Activated T-cell treated with anti-CD3 and anti-CD28 coated beads, Interleukin-2, amount 50 U/mL, for 4 hours (primary cell): Measurements from ENCODE around the gene CTSZ. TPM values are rescaled to one million over a fixed set of nuclear protein-coding genes. Genes with fewer than 3 reads are reported as not detected.

Experiments used
- ATAC-seq, 2 donors: fragments of 200-7000 bp; cut with Tn5 transposase; one replicate each; pipeline ENCODE4 v1.10.0; 2021
- DNase-seq: peaks from one replicate; pipeline ENCODE4 v3.0.0-alpha.2; 2020
- H3K27me3 Mint-ChIP-seq: one replicate; pipeline ENCODE4 v1.8.0; 2021; ENCODE audit warnings: low read depth, mixed read lengths
- H3K36me3 Mint-ChIP-seq: one replicate; pipeline ENCODE4 v1.8.0; 2022; ENCODE audit warnings: mixed read lengths; ENCODE audit not compliant: insufficient read depth
- H3K4me1 Mint-ChIP-seq: one replicate; pipeline ENCODE4 v1.8.0; 2021; ENCODE audit warnings: low read depth, mixed read lengths
- H3K4me3 Mint-ChIP-seq: one replicate; pipeline ENCODE4 v1.8.0; 2021; ENCODE audit warnings: mild to moderate bottlenecking, moderate library complexity, mixed read lengths
- H3K9me3 Mint-ChIP-seq: one replicate; pipeline ENCODE4 v1.8.0; 2021; ENCODE audit warnings: mixed read lengths
- total RNA-seq, 3 donors: library from RNA; stranded (reverse); gene quantifications; one replicate each; pipeline ENCODE4 v1.2.1, GENCODE V29; 2021

Gene CTSZ
- total RNA-seq, 3 donors from 2014 or later = 18.7 to 27.9 (median 20.0) TPM

DNA sequence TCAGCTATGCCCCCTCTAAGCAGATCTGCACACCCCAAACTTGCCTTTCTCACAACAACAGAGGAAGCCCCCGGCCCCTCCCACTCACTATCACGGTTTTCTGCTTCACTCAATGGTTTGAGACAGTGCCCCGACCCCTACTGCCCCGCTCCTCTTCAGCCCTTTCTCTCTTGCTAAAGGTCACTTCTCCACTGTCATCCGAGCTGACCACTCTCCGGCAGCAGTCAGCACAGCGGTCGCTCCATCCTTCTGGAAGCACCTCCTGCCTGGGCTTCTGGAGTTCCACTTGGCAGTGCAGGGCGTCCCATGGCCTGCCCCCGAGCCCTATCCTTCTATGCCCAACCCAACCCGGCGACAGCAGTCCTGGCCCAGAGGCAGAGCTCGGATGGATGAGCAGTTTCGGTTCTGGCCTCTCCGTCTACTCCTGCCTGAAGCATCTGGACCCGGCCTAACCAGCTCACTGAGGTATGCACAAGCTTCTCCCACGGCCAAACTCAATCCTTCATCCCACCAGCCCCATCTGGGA, 4.1 kb downstream of the CTSZ start:
- no peak for DNase-seq
- H3K9me3 Mint-ChIP-seq = no peaks in the 10 kb centered on the region
- H3K36me3 Mint-ChIP-seq = peaks cover 2% of the 10 kb centered on the region
- no peaks in the 10 kb centered on the region for H3K27me3 Mint-ChIP-seq
- no peak overlapping the region for H3K4me3 Mint-ChIP-seq
- ATAC-seq = no peak
- peaks cover 40% of the 10 kb centered on the region for H3K4me1 Mint-ChIP-seq

DNA sequence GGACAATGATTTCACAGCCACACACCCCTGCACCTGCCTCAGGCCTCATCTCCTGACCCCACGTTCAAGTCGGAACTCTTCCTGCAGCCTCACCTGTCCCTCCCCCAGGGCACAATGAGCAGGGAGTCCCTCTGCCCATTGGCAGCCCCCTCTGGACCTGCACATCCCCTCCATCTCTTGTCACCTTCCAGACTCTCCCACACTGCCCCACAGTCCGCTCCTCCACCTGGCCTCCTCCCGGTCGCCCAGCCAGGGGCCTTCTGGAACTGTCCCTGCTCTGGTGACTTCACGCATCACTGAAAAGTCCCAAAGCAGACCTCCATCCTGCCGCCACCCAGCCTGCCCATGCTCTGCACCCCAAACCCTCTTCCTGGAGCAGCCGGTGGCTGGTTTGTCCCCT, 4.7 kb downstream of the CTSZ start:
- DNase-seq = no peak
- Mint-ChIP-seq H3K4me3 (no peak overlapping the region), H3K9me3 (no peaks in the 10 kb centered on the region), H3K4me1 (peaks cover 40% of the 10 kb centered on the region), H3K36me3 (peaks cover 6% of the 10 kb centered on the region), H3K27me3 (no peaks in the 10 kb centered on the region)
- no peak for ATAC-seq

DNA sequence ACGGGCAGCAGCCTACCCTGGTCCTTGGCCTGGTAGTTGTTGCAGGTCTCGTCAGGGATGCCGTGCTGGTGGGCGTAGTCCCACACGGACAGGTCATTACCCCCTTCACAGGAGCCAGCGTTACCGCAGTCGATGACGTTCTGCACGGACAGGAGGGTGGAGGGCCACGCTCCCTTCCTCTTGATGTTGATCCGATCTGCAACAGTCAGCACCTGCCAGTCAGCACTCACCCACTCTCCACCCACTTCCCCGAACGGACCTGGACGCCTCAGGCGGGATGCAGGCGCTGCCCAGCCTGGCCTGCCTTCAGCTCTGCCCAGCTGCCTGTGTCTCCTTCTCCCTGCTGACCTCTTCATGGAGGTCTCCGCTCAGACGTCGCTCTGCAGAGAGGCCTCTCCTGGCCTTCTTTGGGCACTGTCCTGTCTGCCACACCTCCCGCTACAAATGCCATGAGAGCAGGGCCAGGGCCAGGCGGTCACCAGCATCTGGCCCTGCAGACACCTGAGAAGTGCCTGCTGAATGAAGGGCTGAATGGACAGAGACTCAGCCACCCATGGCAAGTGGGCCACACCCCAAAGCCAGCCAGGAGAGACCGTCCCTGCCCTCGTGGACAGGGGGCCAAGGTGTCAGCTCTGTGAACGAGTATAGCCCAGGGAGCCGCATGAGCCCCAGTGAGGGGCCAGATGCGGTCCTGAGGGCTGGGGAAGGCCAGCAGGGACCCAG, 5.4 kb downstream of the CTSZ start:
- Mint-ChIP-seq H3K4me1 (peaks cover 40% of the 10 kb centered on the region), H3K27me3 (no peaks in the 10 kb centered on the region), H3K36me3 (peaks cover 11% of the 10 kb centered on the region), H3K9me3 (no peaks in the 10 kb centered on the region), H3K4me3 (no peak overlapping the region)
- no peak for ATAC-seq
- no peak for DNase-seq

DNA sequence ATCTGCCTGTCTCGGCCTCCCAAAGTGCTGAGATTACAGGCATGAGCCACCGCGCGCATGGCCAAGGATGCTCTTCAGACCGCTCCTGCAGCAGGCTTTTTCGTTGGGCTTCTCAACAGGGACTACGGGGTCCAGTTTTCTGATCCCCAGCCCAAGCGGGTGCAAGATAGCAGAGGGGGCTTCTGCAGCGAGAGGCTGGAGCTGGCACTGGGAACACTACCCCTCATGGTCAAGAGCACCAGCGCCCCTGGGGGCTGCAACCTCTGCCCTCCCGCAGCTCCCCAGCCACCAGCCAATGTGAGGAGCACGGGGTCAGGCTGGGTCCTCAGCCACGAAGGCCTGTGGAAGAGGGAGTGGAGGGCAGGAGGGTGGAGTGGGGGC, 6.0 kb downstream of the CTSZ start:
- ATAC-seq (no peak), DNase-seq (no peak)
- Mint-ChIP-seq H3K4me1 (peaks cover 37% of the 10 kb centered on the region), H3K9me3 (no peaks in the 10 kb centered on the region), H3K27me3 (no peaks in the 10 kb centered on the region), H3K4me3 (no peak overlapping the region), H3K36me3 (peaks cover 16% of the 10 kb centered on the region)

DNA sequence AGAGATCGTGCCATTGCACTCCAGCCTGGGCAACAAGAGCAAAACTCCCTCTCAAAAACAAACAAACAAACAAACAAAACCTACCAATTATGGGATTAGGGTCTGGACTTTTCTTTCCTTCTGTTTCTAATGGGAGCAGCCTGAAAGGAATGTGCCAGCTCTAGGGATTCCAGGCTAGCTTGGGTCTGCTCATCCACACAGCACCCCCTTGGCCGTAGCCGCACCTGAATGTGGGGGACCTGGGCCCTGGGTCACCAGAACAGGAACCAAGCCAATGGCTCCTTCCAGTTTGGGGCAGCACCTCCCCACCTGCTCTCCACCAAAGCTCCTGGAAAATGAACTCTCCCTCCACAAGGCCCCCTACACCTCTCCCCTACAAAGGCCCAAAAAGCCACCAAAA, 6.7 kb downstream of the CTSZ start:
- no peaks in the 10 kb centered on the region for H3K27me3 Mint-ChIP-seq

DNA sequence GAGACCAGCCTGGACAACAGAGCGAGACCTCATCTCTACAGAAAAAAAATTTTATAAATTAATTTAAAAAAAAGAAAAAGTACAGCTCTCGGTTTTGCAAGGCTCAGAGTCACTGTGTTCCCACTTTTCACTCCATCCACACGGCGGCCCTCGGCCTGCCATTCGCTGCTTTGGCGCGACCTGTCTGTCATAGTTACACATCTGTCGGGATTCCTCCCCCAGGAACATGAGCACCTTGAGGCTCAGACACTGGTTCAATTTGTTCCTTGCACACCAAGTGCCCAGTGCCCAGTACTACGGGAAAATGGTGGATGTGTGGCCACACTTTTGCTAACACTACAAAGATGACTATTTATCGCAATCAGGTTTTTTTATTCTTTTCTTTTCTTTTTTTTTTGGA, 8.4 kb downstream of the CTSZ start:
- no peaks in the 10 kb centered on the region for H3K27me3 Mint-ChIP-seq
- H3K9me3 Mint-ChIP-seq = no peaks in the 10 kb centered on the region
- H3K4me1 Mint-ChIP-seq = peaks cover 13% of the 10 kb centered on the region
- no peak overlapping the region for H3K4me3 Mint-ChIP-seq
- DNase-seq = no peak
- H3K36me3 Mint-ChIP-seq = peaks cover 26% of the 10 kb centered on the region
- no peak for ATAC-seq

More for the DNA sequence above, 6.7 kb downstream of the CTSZ start:
- DNase-seq (no peak), ATAC-seq (no peak)
- Mint-ChIP-seq H3K4me1 (peaks cover 30% of the 10 kb centered on the region), H3K36me3 (peaks cover 21% of the 10 kb centered on the region), H3K4me3 (no peak overlapping the region), H3K9me3 (no peaks in the 10 kb centered on the region)

DNA sequence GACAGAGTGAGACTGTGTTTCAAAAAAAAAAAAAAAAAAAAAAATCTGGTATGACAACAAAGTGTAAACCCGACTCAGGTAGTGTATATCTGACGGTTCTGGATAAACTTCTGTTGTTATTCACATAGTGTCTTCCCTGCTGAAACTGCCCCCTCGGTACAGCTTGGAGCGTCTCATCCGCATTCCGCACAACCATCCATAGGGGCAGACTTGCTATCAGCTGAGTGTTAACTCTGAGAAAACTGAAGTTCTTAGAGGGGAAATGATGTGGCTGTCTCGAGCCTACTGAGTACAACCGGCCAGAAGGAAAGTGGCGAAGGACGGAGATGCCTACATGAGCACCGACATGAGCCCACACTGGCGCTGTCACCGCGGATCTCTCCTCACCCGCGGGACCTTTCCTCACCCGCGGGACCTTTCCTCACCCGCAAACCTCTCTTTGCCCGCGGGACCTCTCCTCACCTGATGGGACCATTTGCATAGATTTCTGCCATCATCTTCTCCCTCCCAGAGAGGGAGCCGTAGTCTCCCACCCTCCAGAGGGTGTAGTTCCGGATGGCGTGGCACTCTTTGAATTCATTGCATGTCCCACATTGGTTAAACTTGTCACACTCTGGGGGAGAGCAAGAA, 9.8 kb downstream of the CTSZ start:
- Mint-ChIP-seq H3K36me3 (peaks cover 38% of the 10 kb centered on the region), H3K4me3 (no peak overlapping the region), H3K9me3 (no peaks in the 10 kb centered on the region), H3K27me3 (no peaks in the 10 kb centered on the region), H3K4me1 (peaks cover under 1% of the 10 kb centered on the region)
- DNase-seq (no peak), ATAC-seq (no peak)

DNA sequence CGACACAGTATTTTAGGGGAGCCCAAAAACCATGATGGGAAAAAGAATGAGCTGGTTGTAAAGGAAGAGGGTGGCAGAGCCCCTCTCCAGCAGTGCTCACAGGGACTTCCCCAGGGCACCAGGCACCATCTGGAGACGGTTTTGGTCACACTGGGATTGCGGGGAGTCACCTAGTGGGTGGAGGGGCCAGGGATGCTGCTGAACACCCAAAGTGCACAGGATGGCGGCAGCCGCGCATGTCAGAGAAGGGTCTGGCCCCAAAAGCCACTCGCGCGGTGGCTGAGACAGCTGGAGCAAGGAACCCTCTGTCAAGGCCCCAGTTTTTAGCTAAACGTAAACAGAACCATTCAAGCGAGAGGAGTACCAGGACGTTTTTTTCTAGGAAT, 10.8 kb downstream of the CTSZ start:
- Mint-ChIP-seq H3K27me3 (no peaks in the 10 kb centered on the region), H3K4me1 (no peaks in the 10 kb centered on the region), H3K36me3 (peaks cover 43% of the 10 kb centered on the region), H3K9me3 (no peaks in the 10 kb centered on the region), H3K4me3 (no peak overlapping the region)
- no peak for ATAC-seq
- no peak for DNase-seq

DNA sequence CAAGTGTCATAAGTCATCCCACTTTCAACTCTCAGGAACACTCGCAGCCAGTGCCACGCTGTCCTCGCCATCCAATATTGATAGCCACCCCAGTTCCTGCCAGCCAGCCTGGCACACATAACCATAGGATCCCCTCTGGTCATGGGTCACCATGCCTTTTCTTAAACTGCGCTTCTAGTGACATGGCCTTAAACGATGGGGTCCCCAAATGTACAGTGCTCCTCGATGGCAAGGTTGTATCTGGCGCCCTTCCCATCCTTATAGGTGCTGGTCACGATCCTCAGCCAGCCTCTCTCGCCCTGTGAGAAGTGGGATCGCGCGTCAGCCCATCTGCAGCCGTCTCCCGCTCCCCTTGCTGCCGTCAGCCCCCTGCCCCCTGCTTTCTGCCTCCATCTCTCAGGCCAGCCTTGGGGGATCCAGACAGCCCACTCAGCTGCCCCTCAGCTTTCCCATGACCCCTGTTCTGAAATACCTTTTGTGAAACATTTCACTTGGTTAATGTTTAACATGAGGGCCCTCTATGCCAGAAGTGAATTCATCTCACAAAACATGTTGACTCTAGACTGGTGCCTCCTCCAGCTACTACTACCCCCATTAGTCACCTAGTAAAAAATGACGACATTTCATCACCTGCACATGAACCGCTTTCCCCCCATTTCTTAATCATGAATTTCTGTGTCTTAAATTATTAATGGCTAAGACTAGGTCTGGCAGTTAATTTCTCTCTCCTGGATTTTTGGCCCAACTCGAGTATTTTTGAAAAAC, 11.4 kb downstream of the CTSZ start:
- Mint-ChIP-seq H3K9me3 (no peaks in the 10 kb centered on the region), H3K36me3 (peaks cover 47% of the 10 kb centered on the region), H3K4me1 (no peaks in the 10 kb centered on the region), H3K27me3 (no peaks in the 10 kb centered on the region), H3K4me3 (no peak overlapping the region)
- DNase-seq (no peak), ATAC-seq (no peak)

DNA sequence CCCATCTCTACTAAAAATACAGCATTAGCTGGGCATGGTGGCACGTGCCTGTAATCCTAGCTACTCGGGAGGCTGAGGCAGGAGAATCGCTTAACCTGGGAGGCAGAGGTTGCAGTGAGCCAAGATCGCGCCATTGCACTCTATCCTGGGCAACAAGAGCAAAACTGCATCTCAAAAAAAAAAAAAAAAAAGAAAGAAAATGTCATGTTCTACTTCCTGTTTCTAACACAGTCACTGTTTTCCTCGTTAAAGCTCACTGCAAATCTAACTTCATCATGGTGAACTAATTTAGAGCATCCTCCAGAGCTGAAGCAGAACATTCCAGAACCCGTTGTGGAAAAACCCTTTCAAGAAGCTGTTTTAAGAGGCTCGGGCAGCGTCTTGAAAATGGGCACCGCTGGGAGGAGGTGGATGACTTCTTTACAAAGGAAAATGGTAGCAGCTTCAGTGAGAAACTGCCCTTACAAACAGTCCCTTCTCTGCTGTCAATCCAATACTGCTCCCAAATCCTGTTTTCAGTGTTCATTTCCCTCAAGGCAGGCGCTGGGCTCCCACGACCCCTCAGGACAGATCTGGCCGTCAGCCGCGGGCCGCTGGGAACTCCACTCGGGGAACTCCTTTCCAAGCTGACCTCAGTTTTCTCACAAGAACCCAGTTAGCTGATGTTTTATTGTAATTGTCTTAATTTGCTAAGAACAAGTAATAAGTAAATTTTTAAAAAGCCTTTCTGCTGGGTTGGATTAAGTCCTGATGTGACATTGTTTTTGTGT, 12.5 kb downstream of the CTSZ start:
- ATAC-seq (no peak), DNase-seq (no peak)
- Mint-ChIP-seq H3K4me1 (no peaks in the 10 kb centered on the region), H3K36me3 (peaks cover 49% of the 10 kb centered on the region), H3K4me3 (no peak overlapping the region), H3K9me3 (no peaks in the 10 kb centered on the region), H3K27me3 (no peaks in the 10 kb centered on the region)

DNA sequence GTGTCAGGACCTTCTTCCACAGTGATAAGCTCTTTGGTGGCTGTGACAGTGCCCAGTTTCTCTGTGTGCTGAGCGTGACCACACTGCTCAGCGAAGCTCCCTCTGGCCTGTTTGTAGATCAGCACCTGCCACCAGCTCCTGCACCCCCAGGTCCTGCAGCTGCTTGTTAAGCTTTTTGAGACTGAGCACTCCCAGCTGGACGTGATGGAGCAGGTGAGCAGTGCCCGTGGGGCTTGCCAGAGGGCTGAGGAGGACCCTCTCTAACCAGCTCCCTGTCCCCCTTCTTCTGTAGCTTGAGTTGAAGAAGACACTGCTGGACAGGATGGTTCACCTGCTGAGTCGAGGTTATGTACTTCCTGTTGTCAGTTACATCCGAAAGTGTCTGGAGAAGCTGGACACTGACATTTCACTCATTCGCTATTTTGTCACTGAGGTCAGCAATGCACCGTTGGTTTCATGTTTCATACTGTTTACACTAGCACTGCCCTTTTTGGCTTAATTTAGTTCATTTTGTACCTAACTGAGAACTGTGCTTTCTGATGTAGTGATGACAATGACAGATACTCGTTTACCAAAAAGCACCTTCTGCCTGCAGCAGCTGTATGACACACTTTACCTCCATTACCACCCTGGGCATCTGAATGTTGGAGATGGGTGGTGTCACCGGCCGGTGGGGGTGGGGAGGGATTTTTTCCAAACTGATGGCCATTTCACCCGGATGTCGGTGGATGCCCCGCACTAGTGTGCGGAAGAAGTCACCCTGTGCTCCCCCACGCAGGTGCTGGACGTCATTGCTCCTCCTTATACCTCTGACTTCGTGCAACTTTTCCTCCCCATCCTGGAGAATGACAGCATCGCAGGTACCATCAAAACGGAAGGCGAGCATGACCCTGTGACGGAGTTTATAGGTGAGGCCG, 13.5 kb downstream of the CTSZ start:
- no peaks in the 10 kb centered on the region for H3K27me3 Mint-ChIP-seq
- no peak overlapping the region for H3K4me3 Mint-ChIP-seq
- no peaks in the 10 kb centered on the region for H3K9me3 Mint-ChIP-seq
- no peak for ATAC-seq
- no peaks in the 10 kb centered on the region for H3K4me1 Mint-ChIP-seq
- no peak for DNase-seq
- H3K36me3 Mint-ChIP-seq = peaks cover 56% of the 10 kb centered on the region

DNA sequence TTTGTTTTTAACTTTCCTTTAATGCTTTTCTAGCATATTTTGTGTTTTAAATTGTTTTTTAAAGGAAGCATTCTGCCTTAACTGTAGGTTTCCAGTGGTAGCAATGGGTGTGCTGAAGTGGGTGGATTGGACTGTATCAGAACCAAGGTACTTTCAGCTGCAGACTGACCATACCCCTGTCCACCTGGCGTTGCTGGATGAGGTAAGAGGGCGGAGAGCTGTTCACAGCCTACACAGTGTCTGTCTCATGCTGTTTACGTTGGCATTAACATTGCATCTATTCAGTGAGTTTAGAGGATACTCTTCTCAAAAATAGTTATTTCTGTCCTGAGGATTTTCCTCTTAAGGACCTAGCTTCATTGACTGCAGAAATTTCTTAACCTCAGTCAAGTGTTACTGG, 14.1 kb downstream of the CTSZ start:
- Mint-ChIP-seq H3K27me3 (no peaks in the 10 kb centered on the region), H3K9me3 (no peaks in the 10 kb centered on the region), H3K4me3 (no peak overlapping the region), H3K4me1 (no peaks in the 10 kb centered on the region), H3K36me3 (peaks cover 57% of the 10 kb centered on the region)
- ATAC-seq (no peak), DNase-seq (no peak)

DNA sequence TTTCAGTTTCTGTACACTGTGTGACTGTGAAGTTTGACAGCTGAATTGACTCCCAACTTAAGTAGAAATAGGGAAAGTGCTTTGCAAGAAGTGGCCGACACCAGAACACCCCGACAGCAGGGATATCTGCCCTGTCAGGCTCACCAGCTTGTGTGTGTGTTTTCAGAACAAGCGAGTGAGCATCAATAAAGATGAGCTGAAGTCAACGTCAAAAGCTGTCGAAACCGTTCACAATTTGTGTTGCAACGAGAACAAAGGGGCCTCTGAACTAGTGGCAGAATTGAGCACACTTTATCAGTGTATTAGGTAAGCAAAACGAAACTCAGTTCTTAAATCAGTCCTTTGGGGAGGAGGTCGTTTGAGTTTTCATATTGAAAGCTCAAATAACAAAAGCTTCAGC, 15.3 kb downstream of the CTSZ start:
- Mint-ChIP-seq H3K4me1 (peaks cover 6% of the 10 kb centered on the region), H3K27me3 (no peaks in the 10 kb centered on the region), H3K36me3 (peaks cover 60% of the 10 kb centered on the region), H3K9me3 (no peaks in the 10 kb centered on the region), H3K4me3 (no peak overlapping the region)
- DNase-seq (no peak), ATAC-seq (no peak)
